OCI-LY7 (cell line): Measurements from ENCODE around the gene PCNA. TPM values are rescaled to one million over a fixed set of nuclear protein-coding genes. Genes with fewer than 3 reads are reported as not detected.

ENCODE experiments used
- BruUV-seq: library from RNA; stranded (reverse); fragments of 400-500 nt; replicated peaks from 2 replicates; lab custom pipeline; 2021; lab: Mats Ljungman, UMichigan
- CTCF ChIA-PET: fragments of 300-600 bp; sonication (Branson Sonifier 250); formaldehyde crosslinking; loops from one replicate; lab custom pipeline; 2022; ENCODE audit warnings: antibody characterized with exemption; ENCODE audit not compliant: unreplicated experiment; lab: Charles Lee
- POLR2A ChIA-PET: fragments of 300-600 bp; sonication (Branson Sonifier 250); formaldehyde crosslinking; loops from one replicate; lab custom pipeline; 2022; ENCODE audit warnings: antibody characterized with exemption; lab: Charles Lee
- DNase-seq: peaks from one replicate; pipeline ENCODE4 v3.0.0-alpha.2; 2015; ENCODE audit warnings: low spot score
- H2AFZ ChIP-seq: fragments of 200-600 bp; sonication (generic), shearing (Covaris generic); 2 replicates; pipeline ENCODE4 v1.6.1; 2014; ENCODE audit warnings: mild to moderate bottlenecking, antibody characterized with exemption, low read length, moderate library complexity
- H3K27ac ChIP-seq: fragments of 200-600 bp; sonication (generic); 2 replicates; pipeline ENCODE4 v1.5.1; 2014; ENCODE audit warnings: mixed run types, low read depth, mild to moderate bottlenecking, moderate library complexity, low read length, inconsistent platforms; ENCODE audit not compliant: poor library complexity, severe bottlenecking
- H3K36me3 ChIP-seq: fragments of 200-600 bp; sonication (generic); 2 replicates; pipeline ENCODE4 v1.6.1; 2014; ENCODE audit warnings: mild to moderate bottlenecking, antibody characterized with exemption, low read length, moderate library complexity, mixed read lengths; ENCODE audit not compliant: insufficient read depth
- H3K4me1 ChIP-seq: fragments of 200-600 bp; sonication (generic); 2 replicates; pipeline ENCODE4 v1.5.1; 2014; ENCODE audit warnings: mild to moderate bottlenecking, low read length; ENCODE audit not compliant: insufficient read depth, poor library complexity, severe bottlenecking
- H3K4me2 ChIP-seq: fragments of 200-600 bp; sonication (generic); 2 replicates; pipeline ENCODE4 v1.6.1; 2014; ENCODE audit warnings: mild to moderate bottlenecking, low read length
- H3K4me3 ChIP-seq: fragments of 200-600 bp; sonication (generic); 2 replicates; pipeline ENCODE4 v1.5.1; 2014; ENCODE audit warnings: mild to moderate bottlenecking, low read depth, low read length; ENCODE audit not compliant: poor library complexity, severe bottlenecking
- H3K79me2 ChIP-seq: fragments of 200-600 bp; sonication (generic); 2 replicates; pipeline ENCODE4 v1.6.1; 2016; ENCODE audit warnings: low read depth, mild to moderate bottlenecking, low read length, moderate library complexity, mixed read lengths; ENCODE audit not compliant: insufficient read depth
- H3K9me2 ChIP-seq: fragments of 200-600 bp; sonication (generic); 2 replicates; pipeline ENCODE4 v1.6.1; 2016; ENCODE audit warnings: mild to moderate bottlenecking, low read length, mixed read lengths; ENCODE audit not compliant: insufficient read depth
- H3K9me3 ChIP-seq: fragments of 200-600 bp; sonication (generic); 2 replicates; pipeline ENCODE4 v1.6.1; 2014; ENCODE audit warnings: mild to moderate bottlenecking, mixed run types, low read length, mixed read lengths
- H4K20me1 ChIP-seq: fragments of 200-600 bp; sonication (generic); 2 replicates; pipeline ENCODE4 v1.6.1; 2014; ENCODE audit warnings: mild to moderate bottlenecking, antibody characterized with exemption, low read length, moderate library complexity, mixed read lengths; ENCODE audit not compliant: insufficient read depth
- CTCF ChIP-seq: fragments of 200-600 bp; sonication (generic); conservative IDR thresholded peaks from 2 replicates; pipeline ENCODE4 v1.5.1; 2014; ENCODE audit warnings: mild to moderate bottlenecking, antibody characterized with exemption, low read length, moderate library complexity, mixed read lengths
- EZH2phosphoT487 ChIP-seq: fragments of 200-600 bp; sonication (generic); IDR thresholded peaks from 2 replicates; pipeline ENCODE4 v1.6.1; 2018; ENCODE audit warnings: low read depth, borderline replicate concordance, mild to moderate bottlenecking, mixed run types, antibody characterized with exemption, low read length, moderate library complexity, mixed read lengths
- intact Hi-C: fragments of 100-400 bp; cut with micrococcal nuclease; formaldehyde crosslinking; loops from one replicate; pipeline ENCODE4 v1.10.0; 2022; ENCODE audit not compliant: unreplicated experiment
- total RNA-seq, 2 experiments: library from RNA; depleted of rRNA in 1 of 2; stranded (reverse); fragments of >200 nt in 1 of 2; shearing (Covaris generic) in 1 of 2; gene quantifications; 2 replicates each; pipeline ENCODE4 v1.2.3, GENCODE V29; 2014 to 2022

The PCNA gene
- total RNA-seq, 2 experiments from 2014 or later: 470 to 567 TPM

GRCh38 chr20:5160882-5161281, 41.1 kb upstream of the PCNA start:
- no peak overlapping the region for H3K4me2 ChIP-seq
- BruUV-seq: no TSS peak

GRCh38 chr20:5159928-5160327, 40.2 kb upstream of the PCNA start:
- intact Hi-C loops: no loop called here
- Histone ChIP-seq H3K4me2 (no peak overlapping the region), H4K20me1 (no peaks in the 10 kb centered on the region), H3K4me1 (peaks cover 21% of the 10 kb centered on the region), H3K4me3 (no peak overlapping the region), H3K36me3 (peaks cover 3% of the 10 kb centered on the region; the same call in 1 of the 2 replicates), H2AFZ (no peak overlapping the region), H3K27ac (no peak overlapping the region), H3K9me2 (no peaks in the 10 kb centered on the region), H3K79me2 (peaks cover 4% of the 10 kb centered on the region; the same call in 1 of the 2 replicates), H3K9me3 (no peaks in the 10 kb centered on the region)
- ChIA-PET POLR2A (no interaction called here), CTCF (no interaction called here)
- no TSS peak for BruUV-seq
- DNase-seq: no peak
- no peak for TF ChIP-seq EZH2phosphoT487
- TF ChIP-seq CTCF: no peak

More at GRCh38 chr20:5160882-5161281, 41.1 kb upstream of the PCNA start:
- Histone ChIP-seq H4K20me1 (no peaks in the 10 kb centered on the region), H3K9me2 (no peaks in the 10 kb centered on the region), H2AFZ (no peak overlapping the region), H3K4me3 (no peak overlapping the region), H3K36me3 (peaks cover 3% of the 10 kb centered on the region; the same call in 1 of the 2 replicates), H3K9me3 (no peaks in the 10 kb centered on the region), H3K4me1 (peaks cover 21% of the 10 kb centered on the region), H3K79me2 (no peaks in the 10 kb centered on the region), H3K27ac (no peak overlapping the region)
- DNase-seq: no peak
- TF ChIP-seq CTCF (no peak), EZH2phosphoT487 (no peak)
- ChIA-PET POLR2A (interaction anchor here (0.6 kb wide), 1 partner anchor 67 kb away, joined by 3 read pairs; no protein-coding TSS in a partner anchor), CTCF (no interaction called here)
- intact Hi-C loops: no loop called here

- H4K20me1 ChIP-seq: no peaks in the 10 kb centered on the region
- H3K4me3 ChIP-seq: no peak overlapping the region
- no peaks in the 10 kb centered on the region for H3K9me3 ChIP-seq
- CTCF ChIA-PET: interaction anchor here (0.8 kb wide), 1 partner anchor 30 kb away, joined by 3 read pairs; the partner anchor contains the start of gene CDS2
- DNase-seq: no peak
- POLR2A ChIA-PET: interaction anchor here (0.6 to 1.9 kb wide), 7 partner anchors 9 to 36 kb away, joined by 3 to 8 read pairs (median 4); partner anchors contain the start of gene CDS2
- no peak overlapping the region for H3K4me2 ChIP-seq
- no peak overlapping the region for H2AFZ ChIP-seq
- no peak overlapping the region for H3K27ac ChIP-seq
- no peak for TF ChIP-seq EZH2phosphoT487
- TF ChIP-seq CTCF: no peak
- H3K79me2 ChIP-seq: peaks cover 4% of the 10 kb centered on the region; the same call in 1 of the 2 replicates
- H3K36me3 ChIP-seq: peaks cover 9% of the 10 kb centered on the region; the same call in 1 of the 2 replicates
- no peaks in the 10 kb centered on the region for H3K9me2 ChIP-seq
- no TSS peak for BruUV-seq
- peaks cover 25% of the 10 kb centered on the region for H3K4me1 ChIP-seq
- intact Hi-C loops: no loop called here
Observed at GRCh38 chr20:5156675-5157448, 37.1 kb upstream of the PCNA start.
